HL-60/S4 (cell line): ENCODE results near the gene SLC29A3.
"Not testable (repeated sequence)": the region's sequence is repeated elsewhere in the genome, so short reads cannot be mapped to it uniquely, and the experiment has no call there.

Experiments
- in situ Hi-C: fragments of 300-500 bp; cut with MboI; formaldehyde crosslinking; loops from 2 replicates; pipeline ENCODE4 v1.14.3; 2022; ENCODE audit warnings: low sequenced_read_pairs

Gene SLC29A3

GRCh38 chr10:71319042-71319799, at the start of gene SLC29A3:
SLC29A3 (plus strand) TSS chr10:71319259; CDS start chr10:71319310, 51 bp downstream.
- in situ Hi-C loops, result loop anchor here (5.0 to 10.0 kb wide), 3 partner anchors 63 to 496 kb away; no protein-coding TSS in a partner anchor

- in situ Hi-C loops, result loop anchor here (10.0 kb wide), 1 partner anchor 55 kb away; the partner anchor contains the start of gene UNC5B
Observed at GRCh38 chr10:71269301-71270288, 49.5 kb upstream of the SLC29A3 start.

GRCh38 chr10:71270301-71271220, 48.5 kb upstream of the SLC29A3 start:
- in situ Hi-C loops, result no loop called here

GRCh38 chr10:71271662-71272055, 47.4 kb upstream of the SLC29A3 start:
- in situ Hi-C loops, result no loop called here

- in situ Hi-C loops, result no loop called here
Observed at GRCh38 chr10:71272056-71272771, 46.8 kb upstream of the SLC29A3 start.

- in situ Hi-C loops, result not testable (repeated sequence)
Observed at GRCh38 chr10:71272974-71273373, 46.1 kb upstream of the SLC29A3 start.

GRCh38 chr10:71273506-71273905, 45.6 kb upstream of the SLC29A3 start:
- in situ Hi-C loops, result no loop called here

- in situ Hi-C loops, result no loop called here
Observed at GRCh38 chr10:71274901-71275796, 43.9 kb upstream of the SLC29A3 start.

GRCh38 chr10:71276873-71277272, 42.2 kb upstream of the SLC29A3 start:
- in situ Hi-C loops, result no loop called here

GRCh38 chr10:71277914-71278665, 41.0 kb upstream of the SLC29A3 start:
- in situ Hi-C loops, result no loop called here

GRCh38 chr10:71278691-71279588, 40.1 kb upstream of the SLC29A3 start:
- in situ Hi-C loops, result no loop called here

- in situ Hi-C loops, result loop anchor here (10.0 kb wide), 1 partner anchor 345 kb away; no protein-coding TSS in a partner anchor
Observed at GRCh38 chr10:71279590-71280170, 39.4 kb upstream of the SLC29A3 start.

- in situ Hi-C loops, result loop anchor here (10.0 kb wide), 1 partner anchor 345 kb away; no protein-coding TSS in a partner anchor
Observed at GRCh38 chr10:71280216-71280615, 38.8 kb upstream of the SLC29A3 start.

- in situ Hi-C loops, result loop anchor here (10.0 kb wide), 1 partner anchor 346 kb away; no protein-coding TSS in a partner anchor
Observed at GRCh38 chr10:71280825-71281224, 38.2 kb upstream of the SLC29A3 start.

- in situ Hi-C loops, result loop anchor here (10.0 kb wide), 1 partner anchor 347 kb away; no protein-coding TSS in a partner anchor
Observed at GRCh38 chr10:71281646-71282322, 37.3 kb upstream of the SLC29A3 start.

GRCh38 chr10:71282323-71282680, 36.8 kb upstream of the SLC29A3 start:
- in situ Hi-C loops, result loop anchor here (10.0 kb wide), 1 partner anchor 348 kb away; no protein-coding TSS in a partner anchor
